GM18502 (cell line): Measurements from ENCODE around the gene PNMA6E.

Experiments used
- ATAC-seq: cut with Tn5 transposase; IDR thresholded peaks from one replicate; pipeline ENCODE4 v1.9.1; 2021; ENCODE audit warnings: mild to moderate bottlenecking; ENCODE audit not compliant: unreplicated experiment, poor library complexity

PNMA6E gene

DNA sequence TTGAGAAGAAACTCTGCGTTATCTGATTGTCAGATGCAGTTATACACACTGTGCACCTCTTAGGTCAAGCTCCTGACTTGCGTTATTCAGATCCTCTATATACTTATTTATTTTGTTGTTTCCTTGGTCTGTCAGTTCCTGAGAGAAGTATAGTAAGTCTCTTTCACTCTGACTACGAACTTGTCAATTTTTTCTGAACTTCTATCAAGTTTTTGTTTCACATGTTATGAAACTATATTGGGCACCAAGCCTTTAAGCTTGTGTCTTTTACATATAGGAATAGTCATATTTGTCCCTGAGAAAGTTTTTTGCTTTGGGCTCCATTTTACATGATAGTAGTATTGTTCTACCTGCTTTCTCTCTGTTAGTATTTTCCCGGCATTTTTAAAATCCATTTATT, 35.5 kb downstream of the PNMA6E start:
- no peak for ATAC-seq

- ATAC-seq: no peak
Measured at GRCh38 chrX:153361781-153362397, 39.3 kb downstream of the PNMA6E start.

- no peak for ATAC-seq
Measured at GRCh38 chrX:153357877-153358276, 43.3 kb downstream of the PNMA6E start.

GRCh38 chrX:153353416-153353815, 47.7 kb downstream of the PNMA6E start:
- no peak for ATAC-seq

- no peak for ATAC-seq
Measured at GRCh38 chrX:153352858-153353257, 48.3 kb downstream of the PNMA6E start.

DNA sequence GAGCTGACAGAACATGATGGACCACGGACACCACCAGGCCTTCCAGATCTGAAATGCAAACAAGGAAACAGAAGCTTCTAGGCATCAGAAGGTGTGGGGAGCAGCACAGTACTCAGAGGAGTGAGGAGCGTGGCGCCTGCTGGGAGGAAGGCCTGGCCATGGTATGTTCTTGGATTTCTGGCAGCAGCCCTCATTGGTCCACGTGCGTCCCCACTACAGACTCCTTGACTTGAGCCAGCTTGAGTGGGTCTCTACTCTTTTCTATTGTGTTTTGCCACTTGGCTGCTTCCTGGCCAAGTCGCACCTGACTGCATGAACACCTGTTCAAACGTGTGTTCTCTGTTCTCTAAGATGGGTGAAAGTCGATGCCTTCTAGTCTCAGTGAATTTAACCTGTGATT, 49.2 kb downstream of the PNMA6E start:
- no peak for ATAC-seq

DNA sequence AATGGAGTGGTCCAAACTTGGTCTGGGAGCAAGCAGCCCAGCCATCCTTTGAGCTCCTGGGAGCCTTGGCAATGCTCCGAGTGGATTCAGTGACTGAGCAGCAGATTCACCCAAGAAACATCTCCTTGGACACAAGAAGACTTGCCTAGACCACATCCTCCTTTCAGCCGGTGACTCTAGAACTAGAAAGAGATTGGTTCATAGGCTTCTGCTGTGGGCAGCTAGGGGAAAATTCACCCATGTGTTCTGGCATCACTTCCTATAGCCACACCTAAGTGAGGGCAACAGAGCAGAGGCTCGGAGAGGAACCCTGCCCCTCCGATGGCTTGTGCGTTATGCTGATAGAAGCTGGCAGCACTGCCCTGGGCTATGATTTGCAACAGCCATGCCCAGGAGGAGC, 51.2 kb downstream of the PNMA6E start:
- ATAC-seq: no peak

DNA sequence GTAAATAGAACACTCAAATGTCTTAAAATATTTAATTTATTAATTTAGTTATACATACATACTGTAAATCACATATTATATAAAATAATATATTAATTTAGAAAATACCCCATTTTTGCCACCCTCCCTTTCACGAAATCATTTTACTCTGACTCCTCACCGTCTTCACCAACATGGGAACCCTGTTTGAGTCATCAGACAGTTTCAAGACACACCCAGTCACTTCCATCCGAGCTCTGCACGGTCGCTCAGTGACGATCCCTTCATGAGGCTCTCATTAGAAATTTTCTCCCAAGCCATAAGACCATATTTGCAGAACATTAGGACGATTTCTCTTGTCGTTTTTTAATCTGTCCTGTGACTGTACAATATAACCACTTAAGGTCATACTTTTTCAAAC, 52.7 kb downstream of the PNMA6E start:
- no peak for ATAC-seq

- no peak for ATAC-seq
Measured at GRCh38 chrX:153347530-153347929, 53.6 kb downstream of the PNMA6E start.
